IMR-90 (cell line): ENCODE data around the gene CRTAP. TPM values are rescaled to one million over a fixed set of nuclear protein-coding genes. Genes with fewer than 3 reads are reported as not detected.

Experiments
- microRNA-seq, 2 experiments: library from miRNA; stranded (forward) in 1 of 2; unstranded in 1 of 2; fragments of 10-50 nt in 1 of 2; fragments of <30 nt in 1 of 2; gene quantifications in 1 of 2; microRNA quantifications in 1 of 2; one replicate each; pipeline versions ENCODE3 to v1.1.0; 2013 to 2020; ENCODE audit not compliant: insufficient read depth in 1 of 2, insufficient read length in 1 of 2, unreplicated experiment in 1 of 2
- polyA plus RNA-seq, 3 experiments: library from polyadenylated mRNA; depleted of rRNA; stranded (reverse); fragments of >200 nt; gene quantifications; 2 replicates each; pipeline ENCODE4 v1.2.3, GENCODE V29; 2012; ENCODE audit warnings: low replicate concordance in 1 of 3
- small RNA-seq, 5 experiments: library from RNA; depleted of rRNA; stranded (forward); fragments of <200 nt; gene quantifications; one replicate each; pipeline ENCODE3, GENCODE V24; 2012
- total RNA-seq: library from RNA; depleted of rRNA; stranded (reverse); fragments of >200 nt; gene quantifications from 2 replicates; pipeline ENCODE4 v1.2.3, GENCODE V29; 2012; rRNA removed

The CRTAP gene
- total and polyA plus RNA-seq, 2 of the 4 experiments (the other 2 are of a cell fraction): 108 to 205 TPM

Small RNAs within 50 kb of the gene (microRNA-seq; reads per million reads assigned to microRNA genes)
- gene AC123900.1 (ENCODE audit: insufficient read depth, insufficient read length) (not detected), gene RN7SL296P (ENCODE audit: insufficient read depth, insufficient read length) (not detected), gene SUMO2P10 (ENCODE audit: insufficient read depth, insufficient read length) (not detected)

Small RNAs within 50 kb of the gene (small RNA-seq; reads per million reads assigned to genes)
- gene AC123900.1 (0 reads per million in 5 experiments), gene RN7SL296P (0 reads per million in 5 experiments), gene SUMO2P10 (0 reads per million in 5 experiments)

Other genes with a start within 250 kb of the CRTAP start
- gene CCR4, start 162.4 kb upstream of the CRTAP start, total RNA-seq: not detected in 2 replicates
- not detected in 2 replicates for gene CCR4, start 162.4 kb upstream of the CRTAP start, polyA plus RNA-seq (2012; rRNA removed)
- gene GLB1, start 16.9 kb upstream of the CRTAP start, total RNA-seq: 21.9 and 22.6 TPM in 2 replicates
- gene GLB1, start 16.9 kb upstream of the CRTAP start, polyA plus RNA-seq (2012; rRNA removed): 58.9 and 59.6 TPM in 2 replicates
- 3.0 and 3.3 TPM in 2 replicates for gene TMPPE, start 16.9 kb upstream of the CRTAP start, total RNA-seq
- 1.8 and 2.2 TPM in 2 replicates for gene TMPPE, start 16.9 kb upstream of the CRTAP start, polyA plus RNA-seq (2012; rRNA removed)
- 2.9 and 3.9 TPM in 2 replicates for gene SUSD5, start 104.8 kb downstream of the CRTAP start, total RNA-seq
- gene SUSD5, start 104.8 kb downstream of the CRTAP start, polyA plus RNA-seq (2012; rRNA removed): 1.2 and 1.4 TPM in 2 replicates
- 15.6 and 21.0 TPM in 2 replicates for gene FBXL2, start 163.4 kb downstream of the CRTAP start, total RNA-seq
- 14.4 and 15.8 TPM in 2 replicates for gene FBXL2, start 163.4 kb downstream of the CRTAP start, polyA plus RNA-seq (2012; rRNA removed)